H9 (cell line): ENCODE measurements around the gene COQ4. TPM values are rescaled to one million over a fixed set of nuclear protein-coding genes. Genes with fewer than 3 reads are reported as not detected.

ENCODE experiments used
- DNase-seq: peaks from one replicate; pipeline ENCODE4 v3.0.0-alpha.2; 2017
- H2AFZ ChIP-seq: one replicate; pipeline ENCODE4 v1.6.1; 2013; ENCODE audit warnings: mild to moderate bottlenecking, low read length, control low read depth, moderate library complexity
- H2AK5ac ChIP-seq: 2 replicates; pipeline ENCODE4 v1.6.1; 2013; ENCODE audit warnings: low read length, control low read depth, mixed read lengths; ENCODE audit not compliant: insufficient read length
- H2BK120ac ChIP-seq: one replicate; pipeline ENCODE4 v1.6.1; 2013; ENCODE audit warnings: low read depth, mild to moderate bottlenecking, low read length, control low read depth, inconsistent platforms; ENCODE audit not compliant: poor library complexity, severe bottlenecking
- H2BK12ac ChIP-seq: 2 replicates; pipeline ENCODE4 v1.6.1; 2013; ENCODE audit warnings: low read length, control low read depth, mixed read lengths, low read depth; ENCODE audit not compliant: insufficient read length
- H2BK15ac ChIP-seq: 2 replicates; pipeline ENCODE4 v1.6.1; 2013; ENCODE audit warnings: low read depth, low read length, control low read depth
- H2BK20ac ChIP-seq: one replicate; pipeline ENCODE4 v1.6.1; 2013; ENCODE audit warnings: low read depth, mild to moderate bottlenecking, low read length, control low read depth, inconsistent platforms; ENCODE audit not compliant: poor library complexity, severe bottlenecking
- H2BK5ac ChIP-seq: 2 replicates; pipeline ENCODE4 v1.6.1; 2013; ENCODE audit warnings: low read length, control low read depth, mixed read lengths; ENCODE audit not compliant: insufficient read length
- H3K14ac ChIP-seq: 2 replicates; pipeline ENCODE4 v1.6.1; 2013; ENCODE audit warnings: low read length, control low read depth; ENCODE audit not compliant: insufficient read depth
- H3K18ac ChIP-seq: 2 replicates; pipeline ENCODE4 v1.6.1; 2013; ENCODE audit warnings: low read depth, mild to moderate bottlenecking, mixed read lengths, low read length, control low read depth; ENCODE audit not compliant: insufficient read length
- H3K23ac ChIP-seq: 2 replicates; pipeline ENCODE4 v1.6.1; 2013; ENCODE audit warnings: low read length, control low read depth, mixed read lengths, low read depth; ENCODE audit not compliant: insufficient read length
- H3K23me2 ChIP-seq: 2 replicates; pipeline ENCODE4 v1.6.1; 2013; ENCODE audit warnings: low read depth, mild to moderate bottlenecking, mixed read lengths, low read length, control low read depth; ENCODE audit not compliant: insufficient read length, poor library complexity, severe bottlenecking
- H3K27ac ChIP-seq: 2 replicates; pipeline ENCODE4 v1.5.1; 2013; ENCODE audit warnings: low read length, control low read depth, mixed read lengths, low read depth; ENCODE audit not compliant: insufficient read length
- H3K27me3 ChIP-seq: 2 replicates; pipeline ENCODE4 v1.6.1; 2013; ENCODE audit warnings: low read length, control low read depth, inconsistent platforms; ENCODE audit not compliant: insufficient read depth
- H3K4ac ChIP-seq: 2 replicates; pipeline ENCODE4 v1.6.1; 2013; ENCODE audit warnings: low read depth, mild to moderate bottlenecking, control low read depth, inconsistent platforms, low read length, moderate library complexity
- H3K4me1 ChIP-seq: 2 replicates; pipeline ENCODE4 v1.6.1; 2013; ENCODE audit warnings: low read length, control low read depth, inconsistent platforms; ENCODE audit not compliant: insufficient read depth
- H3K4me2 ChIP-seq: 2 replicates; pipeline ENCODE4 v1.6.1; 2013; ENCODE audit warnings: low read length, control low read depth, mixed read lengths; ENCODE audit not compliant: insufficient read length, insufficient read depth
- H3K56ac ChIP-seq: 2 replicates; pipeline ENCODE4 v1.6.1; 2013; ENCODE audit warnings: low read depth, mild to moderate bottlenecking, mixed read lengths, low read length, control low read depth; ENCODE audit not compliant: insufficient read length
- H3K79me1 ChIP-seq: 2 replicates; pipeline ENCODE4 v1.6.1; 2013; ENCODE audit warnings: low read depth, mild to moderate bottlenecking, moderate library complexity, low read length, control low read depth, inconsistent platforms; ENCODE audit not compliant: insufficient read depth, poor library complexity, severe bottlenecking
- H3K79me2 ChIP-seq: 2 replicates; pipeline ENCODE4 v1.6.1; 2013; ENCODE audit warnings: low read length, control low read depth, inconsistent platforms; ENCODE audit not compliant: insufficient read depth
- H3K9ac ChIP-seq: 2 replicates; pipeline ENCODE4 v1.6.1; 2013; ENCODE audit warnings: low read length, control low read depth, mixed read lengths; ENCODE audit not compliant: insufficient read length; ENCODE audit errors: extremely low read depth
- H3K9me3 ChIP-seq: one replicate; pipeline ENCODE4 v1.6.1; 2013; ENCODE audit warnings: low read depth, low read length, inconsistent platforms; ENCODE audit not compliant: control insufficient read depth
- H3T11ph ChIP-seq: one replicate; pipeline ENCODE4 v1.6.1; 2013; ENCODE audit warnings: mild to moderate bottlenecking, low read length, control low read depth, inconsistent platforms
- H4K20me1 ChIP-seq: one replicate; pipeline ENCODE4 v1.6.1; 2013; ENCODE audit not compliant: control insufficient read depth, insufficient read length, insufficient read depth
- H4K5ac ChIP-seq: 2 replicates; pipeline ENCODE4 v1.6.1; 2013; ENCODE audit warnings: low read depth, mild to moderate bottlenecking, mixed read lengths, low read length, control low read depth; ENCODE audit not compliant: insufficient read length
- H4K8ac ChIP-seq: replicated peaks from 2 replicates; pipeline ENCODE4 v1.6.1; 2013; ENCODE audit warnings: low read length, control low read depth, mixed read lengths, low read depth; ENCODE audit not compliant: insufficient read length
- H4K91ac ChIP-seq: 2 replicates; pipeline ENCODE4 v1.6.1; 2013; ENCODE audit warnings: low read depth, mild to moderate bottlenecking, moderate library complexity, mixed read lengths, low read length, control low read depth; ENCODE audit not compliant: insufficient read length
- H3K27ac Mint-ChIP-seq, 3 experiments: 2 replicates in 2 of 3; 3 replicates in 1 of 3; pipeline ENCODE4 v1.8.0; 2020 to 2021; ENCODE audit warnings: mixed read lengths in 3 of 3, mild to moderate bottlenecking in 1 of 3, moderate library complexity in 1 of 3
- H3K27me3 Mint-ChIP-seq: 2 replicates; pipeline ENCODE4 v1.8.0; 2021; ENCODE audit warnings: low read depth, mild to moderate bottlenecking, moderate library complexity, mixed read lengths
- H3K36me3 Mint-ChIP-seq, 3 experiments: 2 replicates in 2 of 3; 3 replicates in 1 of 3; pipeline ENCODE4 v1.8.0; 2020 to 2021; ENCODE audit warnings: low read depth in 3 of 3, mixed read lengths in 3 of 3; ENCODE audit not compliant: insufficient read depth in 1 of 3
- H3K4me1 Mint-ChIP-seq, 2 experiments: 2 replicates each; pipeline ENCODE4 v1.8.0; 2020; ENCODE audit warnings: mixed read lengths in 2 of 2
- H3K4me3 Mint-ChIP-seq, 2 experiments: 2 replicates in 1 of 2; 3 replicates in 1 of 2; pipeline ENCODE4 v1.8.0; 2020 to 2021; ENCODE audit warnings: mild to moderate bottlenecking in 2 of 2, mixed read lengths in 2 of 2, moderate library complexity in 1 of 2
- H3K9me3 Mint-ChIP-seq, 2 experiments: 2 replicates in 1 of 2; 3 replicates in 1 of 2; pipeline ENCODE4 v1.8.0; 2020; ENCODE audit warnings: mild to moderate bottlenecking in 2 of 2, mixed read lengths in 2 of 2, moderate library complexity in 1 of 2
- CTCF ChIP-seq: fragments of 200-600 bp; sonication (generic); conservative IDR thresholded peaks from 3 replicates; pipeline ENCODE4 v1.8.0; 2021; ENCODE audit warnings: antibody characterized with exemption, mild to moderate bottlenecking
- WGBS: extraction: QIAGEN DNeasy Blood & Tissue Kit; methylation state at CpG from one replicate; pipeline ENCODE4 v1.1.7; 2013; ENCODE audit warnings: missing lambda C conversion rate, low lambda C conversion rate, mixed read lengths; ENCODE audit not compliant: insufficient read length; ENCODE audit errors: extremely low coverage; 5-methylcytosine and 5-hydroxymethylcytosine counted together
- total RNA-seq: library from RNA; stranded (reverse); gene quantifications from 2 replicates; pipeline ENCODE4 v1.2.1, GENCODE V29; 2021

COQ4 gene
- total RNA-seq, 1 experiment from 2014 or later: 38.4 TPM

GRCh38 chr9:128292009-128292408, 30.6 kb upstream of the COQ4 start:
- no peak for DNase-seq

More at GRCh38 chr9:128292009-128292408, 30.6 kb upstream of the COQ4 start:
- Mint-ChIP-seq H3K27ac (no peak overlapping the region), H3K36me3 (peaks cover 3 to 16% (median 7%) of the 10 kb centered on the region in 3 experiments; a peak in 5 of 7 replicates), H3K4me1 (peaks cover 2 to 4% of the 10 kb centered on the region in 2 experiments), H3K27me3 (no peaks in the 10 kb centered on the region; the same call in 1 of the 2 replicates), H3K9me3 (no peaks in the 10 kb centered on the region), H3K4me3 (no peak overlapping the region)
- Histone ChIP-seq H3T11ph (no peak overlapping the region), H2BK20ac (no peak overlapping the region), H3K23me2 (no peaks in the 10 kb centered on the region), H4K8ac (no peak overlapping the region), H3K4ac (no peak overlapping the region), H3K27me3 (no peaks in the 10 kb centered on the region), H3K56ac (no peak overlapping the region), H3K79me2 (0 out of 2 replicates have a peak, but pooled peaks cover 1% of the 10 kb centered on the region), H3K23ac (no peak overlapping the region), H3K4me2 (no peak overlapping the region), H3K27ac (no peak overlapping the region), H4K20me1 (no peaks in the 10 kb centered on the region), H3K4me1 (no peaks in the 10 kb centered on the region), H3K18ac (no peak overlapping the region), H3K9ac (no peak overlapping the region), H4K91ac (no peak overlapping the region), H4K5ac (no peak overlapping the region), H2BK5ac (no peak overlapping the region), H3K14ac (no peak overlapping the region), H2AFZ (no peak overlapping the region), H2BK120ac (no peak overlapping the region), H3K79me1 (no peaks in the 10 kb centered on the region), H2BK15ac (no peak overlapping the region), H2BK12ac (no peak overlapping the region), H3K9me3 (no peaks in the 10 kb centered on the region), H2AK5ac (no peak overlapping the region)
- no peak for TF ChIP-seq CTCF
- no CpG with 5 or more reads among the region's 3 CpGs for WGBS
